RWPE1 (cell line): ENCODE measurements around the gene SLX9.
A peak's percentile ranks its signal among the peaks of the same experiment; 100 is the strongest.

ENCODE experiments used
- CTCF ChIA-PET: fragments of 350-600 bp; sonication (Branson Sonifier 250); formaldehyde crosslinking; extraction: SDS; loops from one replicate; lab custom pipeline; 2021; lab: Yijun Ruan, JAX
- POLR2A ChIA-PET: fragments of 400-600 bp; formaldehyde crosslinking; extraction: SDS; loops from one replicate; lab custom pipeline; 2020; ENCODE audit warnings: antibody characterized with exemption; ENCODE audit not compliant: low non-redundant PET; lab: Yijun Ruan, JAX
- DNase-seq: peaks from one replicate; pipeline ENCODE4 v3.0.0; 2012; ENCODE audit warnings: low spot score
- H3K27ac ChIP-seq: fragments of 450-650 bp; 2 replicates; pipeline ENCODE4 v1.5.1; 2017
- TF ChIP-seq, protein P1 (sequence below): fragments of 450-650 bp; conservative IDR thresholded peaks from 2 replicates; pipeline ENCODE4 v1.5.1; 2017; ENCODE audit warnings: low read depth, mild to moderate bottlenecking

The SLX9 gene

GRCh38 chr21:44940116-44940631 lies 345 bp downstream of the SLX9 start:
- ChIA-PET CTCF (interaction anchor here (0.6 to 3.3 kb wide), 4 partner anchors 9 to 46 kb away, joined by 3 to 8 read pairs (median 6); no protein-coding TSS in a partner anchor), POLR2A (no interaction called here)
- peak overlapping the region; percentile 78 for H3K27ac ChIP-seq
- DNase-seq: no peak
- TF ChIP-seq, protein P1, sequence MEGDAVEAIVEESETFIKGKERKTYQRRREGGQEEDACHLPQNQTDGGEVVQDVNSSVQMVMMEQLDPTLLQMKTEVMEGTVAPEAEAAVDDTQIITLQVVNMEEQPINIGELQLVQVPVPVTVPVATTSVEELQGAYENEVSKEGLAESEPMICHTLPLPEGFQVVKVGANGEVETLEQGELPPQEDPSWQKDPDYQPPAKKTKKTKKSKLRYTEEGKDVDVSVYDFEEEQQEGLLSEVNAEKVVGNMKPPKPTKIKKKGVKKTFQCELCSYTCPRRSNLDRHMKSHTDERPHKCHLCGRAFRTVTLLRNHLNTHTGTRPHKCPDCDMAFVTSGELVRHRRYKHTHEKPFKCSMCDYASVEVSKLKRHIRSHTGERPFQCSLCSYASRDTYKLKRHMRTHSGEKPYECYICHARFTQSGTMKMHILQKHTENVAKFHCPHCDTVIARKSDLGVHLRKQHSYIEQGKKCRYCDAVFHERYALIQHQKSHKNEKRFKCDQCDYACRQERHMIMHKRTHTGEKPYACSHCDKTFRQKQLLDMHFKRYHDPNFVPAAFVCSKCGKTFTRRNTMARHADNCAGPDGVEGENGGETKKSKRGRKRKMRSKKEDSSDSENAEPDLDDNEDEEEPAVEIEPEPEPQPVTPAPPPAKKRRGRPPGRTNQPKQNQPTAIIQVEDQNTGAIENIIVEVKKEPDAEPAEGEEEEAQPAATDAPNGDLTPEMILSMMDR: no peak

GRCh38 chr21:44941567-44941966 lies 1.7 kb downstream of the SLX9 start:
- ChIA-PET CTCF (interaction anchor here (2.3 to 3.3 kb wide), 2 partner anchors 8 to 10 kb away, joined by 7 to 8 read pairs; no protein-coding TSS in a partner anchor), POLR2A (no interaction called here)
- no peak for DNase-seq
- TF ChIP-seq, protein P1: no peak
- no peak overlapping the region for H3K27ac ChIP-seq

DNA sequence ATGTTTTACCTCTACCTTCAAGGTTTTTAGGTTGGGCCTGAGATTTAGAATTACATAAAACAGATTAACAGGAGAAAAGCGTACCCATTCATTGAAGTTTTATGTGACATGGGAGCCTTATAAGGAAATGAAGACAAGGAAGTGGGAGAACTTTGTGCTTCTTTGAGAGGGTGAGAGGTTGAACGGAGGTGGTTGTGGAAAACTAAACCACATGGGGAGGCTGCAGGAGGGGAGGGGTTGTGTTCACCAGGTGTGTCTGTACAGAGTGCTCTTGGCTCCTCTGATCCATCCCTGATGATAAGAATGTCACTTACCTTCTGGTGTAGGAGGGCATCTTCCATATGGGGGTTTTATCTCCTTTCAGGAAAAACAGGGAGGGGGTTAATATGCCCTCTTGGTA lies 2.7 kb downstream of the SLX9 start:
- CTCF ChIA-PET: no interaction called here
- no peak overlapping the region for H3K27ac ChIP-seq

GRCh38 chr21:44943005-44943685 lies 3.3 kb downstream of the SLX9 start:
- TF ChIP-seq, protein P1: no peak
- CTCF ChIA-PET: interaction anchor here (0.7 to 1.5 kb wide), 2 partner anchors 61 to 349 kb away, joined by 3 to 4 read pairs; no protein-coding TSS in a partner anchor
- DNase-seq: no peak
- POLR2A ChIA-PET: interaction anchor here (0.7 kb wide), 1 partner anchor 285 kb away, joined by 3 read pairs; no protein-coding TSS in a partner anchor
- peak overlapping the region; percentile 40 for H3K27ac ChIP-seq

More for the DNA sequence above, 2.7 kb downstream of the SLX9 start:
- no peak for DNase-seq
- TF ChIP-seq, protein P1: no peak
- POLR2A ChIA-PET: no interaction called here

DNA sequence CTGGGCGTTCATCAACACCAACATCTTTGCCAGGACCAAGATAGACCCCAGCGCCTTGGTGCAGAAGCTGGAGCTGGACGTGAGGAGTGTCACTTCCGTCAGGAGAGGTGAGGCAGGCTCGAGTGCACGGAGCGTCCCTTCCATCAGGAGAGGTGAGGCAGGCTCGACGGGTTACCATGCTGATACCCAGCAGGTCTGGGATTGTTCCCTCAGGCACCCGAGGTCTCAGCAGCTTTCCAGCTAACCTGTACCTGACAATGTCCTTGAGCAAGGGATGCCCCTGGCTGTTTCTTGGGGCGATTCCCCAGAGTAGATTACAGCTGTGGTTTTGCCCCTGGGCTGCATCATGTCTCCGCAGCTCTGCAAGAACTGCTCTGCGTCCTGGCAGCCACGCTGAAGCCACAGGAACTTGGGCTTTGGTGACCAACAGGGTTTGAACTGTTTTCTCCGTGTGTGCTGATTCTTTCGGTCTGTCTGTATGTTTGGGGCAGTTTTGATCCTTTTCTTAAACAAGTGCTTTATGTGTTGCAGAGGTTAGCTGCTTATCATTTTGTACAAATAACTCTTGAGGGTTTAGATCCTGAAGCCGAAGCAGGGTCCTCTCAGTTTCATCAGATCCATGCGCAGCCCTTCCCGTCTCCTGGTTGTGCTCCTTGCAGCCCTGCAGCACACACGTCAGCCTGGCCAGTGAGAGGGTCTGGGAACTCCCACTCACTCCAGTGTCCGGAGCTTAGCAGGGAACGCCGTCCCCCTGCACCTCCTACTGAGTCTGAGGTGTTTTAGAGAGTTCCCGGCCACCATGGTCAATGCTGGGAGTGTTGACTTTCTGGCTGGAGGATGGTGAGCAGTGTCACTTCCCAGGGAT lies 4.1 kb downstream of the SLX9 start:
- TF ChIP-seq, protein P1: no peak
- H3K27ac ChIP-seq: peak overlapping the region; percentile 40
- DNase-seq: no peak
- ChIA-PET CTCF (interaction anchor here (0.5 to 1.5 kb wide), 4 partner anchors 61 to 506 kb away, joined by 3 to 5 read pairs (median 4); no protein-coding TSS in a partner anchor), POLR2A (interaction anchor here (0.7 kb wide), 1 partner anchor 284 kb away, joined by 3 read pairs; no protein-coding TSS in a partner anchor)

DNA sequence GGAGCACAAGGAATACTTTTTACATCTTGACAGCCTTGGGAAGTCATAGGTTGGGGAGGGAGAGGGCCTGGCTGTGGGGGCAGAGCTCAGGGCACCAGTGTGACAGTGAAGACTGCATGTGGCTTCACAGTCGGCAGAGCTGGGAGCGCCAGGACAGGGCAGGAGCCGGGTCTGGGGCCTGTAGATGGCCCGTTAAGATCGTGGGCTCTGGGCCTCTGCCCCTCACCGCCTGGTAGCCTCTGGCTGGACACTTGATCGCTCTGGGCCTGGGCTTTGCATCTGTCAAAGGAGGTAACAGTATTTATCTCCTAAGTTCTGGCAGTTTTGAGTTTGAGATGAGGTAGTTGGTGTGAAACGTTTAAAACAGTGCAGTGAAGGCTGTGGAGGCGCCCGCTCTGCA lies 4.8 kb downstream of the SLX9 start:
- POLR2A ChIA-PET: interaction anchor here (0.6 kb wide), 1 partner anchor 16 kb away, joined by 4 read pairs; no protein-coding TSS in a partner anchor
- CTCF ChIA-PET: interaction anchor here (0.5 to 1.5 kb wide), 4 partner anchors 62 to 505 kb away, joined by 3 to 5 read pairs (median 4); no protein-coding TSS in a partner anchor
- TF ChIP-seq, protein P1: no peak
- no peak for DNase-seq
- H3K27ac ChIP-seq: peak overlapping the region; percentile 40
